T1000 (cell line): ENCODE measurements around the gene COPG2.
"Not testable (repeated sequence)": the region's sequence is repeated elsewhere in the genome, so short reads cannot be mapped to it uniquely, and the experiment has no call there.

Experiments used
- DNase-seq: peaks from one replicate; lab custom pipeline; 2025; ENCODE audit warnings: mixed read lengths; lab: John Stamatoyannopoulos, UW

Gene COPG2, protein sequence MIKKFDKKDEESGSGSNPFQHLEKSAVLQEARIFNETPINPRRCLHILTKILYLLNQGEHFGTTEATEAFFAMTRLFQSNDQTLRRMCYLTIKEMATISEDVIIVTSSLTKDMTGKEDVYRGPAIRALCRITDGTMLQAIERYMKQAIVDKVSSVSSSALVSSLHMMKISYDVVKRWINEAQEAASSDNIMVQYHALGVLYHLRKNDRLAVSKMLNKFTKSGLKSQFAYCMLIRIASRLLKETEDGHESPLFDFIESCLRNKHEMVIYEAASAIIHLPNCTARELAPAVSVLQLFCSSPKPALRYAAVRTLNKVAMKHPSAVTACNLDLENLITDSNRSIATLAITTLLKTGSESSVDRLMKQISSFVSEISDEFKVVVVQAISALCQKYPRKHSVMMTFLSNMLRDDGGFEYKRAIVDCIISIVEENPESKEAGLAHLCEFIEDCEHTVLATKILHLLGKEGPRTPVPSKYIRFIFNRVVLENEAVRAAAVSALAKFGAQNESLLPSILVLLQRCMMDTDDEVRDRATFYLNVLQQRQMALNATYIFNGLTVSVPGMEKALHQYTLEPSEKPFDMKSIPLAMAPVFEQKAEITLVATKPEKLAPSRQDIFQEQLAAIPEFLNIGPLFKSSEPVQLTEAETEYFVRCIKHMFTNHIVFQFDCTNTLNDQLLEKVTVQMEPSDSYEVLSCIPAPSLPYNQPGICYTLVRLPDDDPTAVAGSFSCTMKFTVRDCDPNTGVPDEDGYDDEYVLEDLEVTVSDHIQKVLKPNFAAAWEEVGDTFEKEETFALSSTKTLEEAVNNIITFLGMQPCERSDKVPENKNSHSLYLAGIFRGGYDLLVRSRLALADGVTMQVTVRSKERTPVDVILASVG

DNA sequence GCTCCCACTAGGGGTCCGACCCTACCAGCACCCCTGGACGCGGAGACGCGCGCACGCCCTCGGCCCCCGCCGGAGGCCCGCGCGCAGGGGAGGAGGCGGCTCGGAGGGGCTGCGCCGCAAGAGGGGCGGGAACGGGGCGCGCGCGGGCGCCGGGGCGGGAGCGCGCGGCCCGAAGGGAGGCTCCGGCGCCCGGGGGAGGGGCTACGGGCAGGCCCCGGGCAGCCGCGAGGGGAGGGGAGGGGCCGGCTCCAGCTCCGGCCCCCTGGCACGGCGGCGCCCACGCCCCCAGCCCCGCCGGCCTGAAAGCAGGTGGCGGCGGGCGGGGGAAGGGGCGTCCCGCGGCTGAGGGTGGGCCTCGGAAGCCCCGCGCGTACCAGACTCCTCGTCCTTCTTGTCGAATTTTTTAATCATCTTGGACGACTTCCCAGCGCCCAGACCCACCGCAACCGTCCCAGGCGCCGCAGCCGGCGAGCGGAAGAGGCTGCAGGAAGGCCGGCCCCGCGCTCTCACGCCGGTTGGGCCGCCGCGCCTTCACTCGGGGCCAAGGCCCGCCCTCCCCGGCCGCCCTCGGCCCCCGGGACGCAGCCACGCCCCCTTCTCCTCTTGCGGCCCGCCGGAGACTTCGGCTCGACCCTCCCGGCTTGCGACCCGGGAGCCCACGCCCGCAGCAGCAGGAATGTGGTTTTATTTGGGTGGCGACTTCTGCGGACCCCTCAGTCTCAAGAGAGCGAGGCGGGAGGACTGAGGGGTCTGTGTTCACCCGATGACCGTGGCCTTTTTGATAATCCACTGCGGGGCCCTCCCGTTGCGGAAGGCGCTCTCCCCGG lies at the start of gene COPG2:
Gene COPG2 (minus strand): TSS at position 491 of the 827 bp plus-strand sequence. CDS start 80 bp downstream, at position 411.
- peak; percentile 62 for DNase-seq

DNA sequence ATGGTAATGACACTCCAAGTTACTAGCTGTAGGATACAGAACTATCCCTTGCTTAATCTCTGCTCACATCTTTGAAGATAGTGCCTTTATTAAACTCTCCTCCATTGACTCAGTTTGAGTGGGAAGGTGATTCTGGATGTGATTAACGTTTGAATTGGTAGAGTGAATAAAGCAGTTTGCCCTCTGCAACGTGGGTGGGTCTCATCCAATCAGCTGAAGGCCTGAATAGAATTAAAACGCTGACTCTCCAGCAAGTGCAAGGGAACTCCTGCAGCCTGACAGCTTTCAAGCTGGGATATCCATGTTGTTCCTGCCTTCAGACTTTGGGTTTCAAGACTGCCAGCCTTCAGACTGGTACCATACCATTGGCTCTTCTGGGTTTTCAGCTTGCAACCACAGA lies 43.9 kb upstream of the COPG2 start:
- DNase-seq, result no peak

DNA sequence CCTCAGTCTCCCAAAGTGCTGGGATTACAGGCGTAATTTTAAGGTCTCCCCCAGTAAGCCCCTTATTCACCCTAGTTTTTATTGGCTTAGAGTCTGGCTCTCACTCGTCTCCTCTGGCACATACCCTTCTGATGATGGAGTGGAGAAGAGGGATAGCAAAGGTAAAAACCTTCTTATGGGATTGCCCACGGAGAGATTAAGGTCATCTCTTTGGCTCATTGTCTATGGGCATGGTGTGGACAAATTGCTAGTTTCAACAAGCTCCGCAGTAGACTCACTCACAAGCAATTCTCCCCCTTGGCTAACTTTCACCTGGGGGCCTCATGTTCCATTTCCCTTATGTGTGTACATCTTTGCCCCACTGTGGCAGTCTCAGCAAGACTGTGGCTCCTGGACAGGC lies 40.2 kb upstream of the COPG2 start:
- no peak for DNase-seq

DNA sequence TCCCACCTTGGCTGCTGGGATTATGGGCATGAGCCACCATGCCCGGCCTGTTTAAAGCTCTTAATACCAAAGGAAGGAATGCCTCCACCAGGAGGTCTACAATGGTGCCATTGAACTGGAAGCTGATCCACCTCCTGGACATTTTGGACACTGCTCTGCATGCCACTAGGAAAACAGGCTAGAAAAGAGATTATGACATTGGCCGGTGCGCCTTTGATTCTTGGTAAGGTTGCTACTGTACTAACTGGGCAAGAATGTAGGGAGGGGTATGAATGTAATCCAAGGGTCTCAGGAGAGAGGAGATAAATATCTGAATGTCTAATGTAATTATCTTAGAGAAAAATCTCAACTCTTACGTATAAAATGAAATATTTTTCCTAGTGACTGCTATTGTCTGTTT lies 39.5 kb upstream of the COPG2 start:
- DNase-seq, result no peak

DNA sequence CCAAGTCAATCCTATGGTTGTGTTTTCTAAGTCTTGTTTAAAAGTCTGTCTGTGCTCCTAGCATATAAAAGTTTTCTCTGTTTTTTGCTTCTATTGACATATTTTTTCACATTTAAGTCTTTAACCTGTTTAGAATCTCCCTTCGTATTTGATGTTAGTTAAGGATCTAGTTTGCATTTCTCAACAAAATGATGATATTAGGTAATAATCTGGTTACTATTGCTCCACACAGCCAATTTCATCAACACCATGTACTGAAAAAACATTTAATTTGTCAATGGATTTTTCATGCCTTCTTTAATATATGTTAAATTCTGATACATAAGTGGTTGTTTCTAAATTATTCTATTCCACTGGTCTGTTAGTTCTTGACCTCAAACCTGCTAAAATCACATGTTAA lies 35.3 kb upstream of the COPG2 start:
- DNase-seq, result no peak

DNA sequence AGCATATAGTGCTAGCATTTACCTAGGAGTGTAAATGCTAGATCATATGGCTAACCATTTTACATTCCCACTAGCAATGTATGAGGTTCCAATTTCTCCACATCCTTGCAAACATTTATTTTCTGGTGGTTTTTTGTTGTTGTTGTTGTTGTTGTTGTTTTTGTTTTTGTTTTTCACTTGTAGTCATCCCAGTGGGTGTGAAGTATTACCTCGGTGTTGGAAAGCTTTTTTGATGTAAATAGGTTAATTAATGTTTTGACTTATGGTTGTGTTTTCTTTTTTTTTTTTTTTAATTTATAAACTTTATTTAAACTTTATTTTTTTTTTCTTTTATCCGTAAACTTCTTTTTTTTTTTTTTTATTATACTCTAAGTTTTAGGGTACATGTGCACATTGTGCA lies 33.1 kb upstream of the COPG2 start:
- no peak for DNase-seq

DNA sequence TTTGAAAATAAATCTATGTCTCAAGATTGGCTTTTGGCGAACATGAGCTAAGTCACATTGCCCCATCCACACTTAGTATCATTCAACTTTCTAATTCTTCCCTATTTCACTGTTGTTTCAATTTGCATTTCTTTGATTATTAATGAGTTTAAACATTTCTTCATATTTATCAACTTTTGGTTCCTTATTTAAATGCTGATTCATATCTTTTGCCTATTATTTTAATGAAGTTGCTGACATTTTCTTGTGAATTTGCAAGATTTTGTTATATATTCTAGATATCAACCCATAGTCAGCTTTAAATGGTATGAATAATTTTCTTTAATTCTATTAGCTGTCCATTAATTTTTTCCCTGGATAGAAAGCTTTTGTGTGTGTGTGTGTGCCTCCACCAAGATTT lies 32.2 kb upstream of the COPG2 start:
- no peak for DNase-seq

DNA sequence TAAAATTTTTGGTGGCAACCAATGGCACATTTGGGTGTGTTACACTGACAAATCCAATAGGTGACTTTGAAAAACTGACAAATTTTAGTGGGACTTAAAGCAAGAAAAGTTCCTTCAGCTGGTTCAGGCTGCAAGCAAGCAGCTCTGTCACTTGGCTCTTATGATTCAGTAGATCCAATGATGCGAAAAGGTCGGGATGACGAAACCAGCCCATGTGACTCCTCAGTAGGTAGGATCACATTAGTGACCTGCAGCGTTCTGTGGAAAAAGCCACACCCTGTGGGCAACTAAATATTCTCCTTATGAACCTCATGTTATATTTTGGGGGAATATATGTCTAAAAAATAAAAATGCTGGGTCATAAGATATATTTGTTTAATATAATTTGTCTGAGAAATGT lies 31.1 kb upstream of the COPG2 start:
- no peak for DNase-seq

DNA sequence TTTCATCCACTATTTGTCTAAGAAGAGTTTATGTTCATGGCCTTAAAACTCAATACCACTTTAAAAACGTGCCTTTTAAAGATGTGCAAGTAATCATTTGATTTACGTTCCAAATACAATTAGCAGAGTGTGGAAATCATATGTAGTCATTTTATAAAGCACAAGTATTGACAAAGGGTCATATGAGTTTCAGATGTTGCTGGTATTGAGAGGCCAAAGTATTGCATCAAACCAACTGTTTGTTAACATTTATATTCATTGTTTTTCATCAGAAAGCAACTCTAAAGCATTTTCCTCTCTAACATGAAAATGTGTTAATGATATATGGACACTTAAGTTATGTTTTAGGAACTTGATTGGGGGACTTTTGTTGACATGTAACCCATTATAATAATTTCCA lies 29.3 kb upstream of the COPG2 start:
- no peak for DNase-seq

DNA sequence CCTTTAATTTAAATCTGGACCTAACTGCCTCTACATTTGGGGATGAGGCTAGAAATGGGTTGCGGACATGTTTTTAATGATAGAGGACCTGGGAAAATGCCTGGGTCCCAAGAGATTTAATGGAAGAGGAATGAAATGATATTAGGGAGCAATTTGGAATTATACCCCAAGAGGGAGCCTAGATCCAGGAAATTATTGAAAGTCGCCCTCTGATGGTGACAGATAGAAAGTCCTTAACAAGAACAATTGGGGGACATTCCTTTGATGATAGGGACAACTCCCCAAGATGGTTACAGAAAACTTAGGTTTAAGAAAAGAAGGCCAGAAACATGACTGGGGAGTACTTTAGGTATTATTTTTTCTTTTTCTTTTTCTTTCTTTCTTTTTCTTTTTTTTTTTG lies 27.3 kb upstream of the COPG2 start:
- DNase-seq, result no peak

DNA sequence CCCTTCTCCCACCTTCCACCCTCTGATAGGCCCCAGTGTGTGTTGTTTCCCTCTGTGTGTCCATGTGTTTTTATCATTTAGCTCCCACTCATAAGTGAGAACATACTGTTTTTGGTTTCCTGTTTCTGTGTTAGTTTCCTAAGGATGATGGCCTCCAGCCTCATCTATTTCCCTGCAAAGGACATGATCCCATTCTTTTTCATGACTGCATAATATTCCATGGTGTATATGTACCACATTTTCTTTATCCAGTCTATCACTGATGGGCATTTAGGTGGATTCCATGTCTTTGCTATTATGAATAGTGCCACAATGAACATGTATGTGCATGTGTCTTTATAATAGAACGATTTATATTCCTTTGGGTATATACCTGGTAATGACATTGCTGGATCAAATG lies 23.8 kb upstream of the COPG2 start:
- DNase-seq, result not testable (repeated sequence)

DNA sequence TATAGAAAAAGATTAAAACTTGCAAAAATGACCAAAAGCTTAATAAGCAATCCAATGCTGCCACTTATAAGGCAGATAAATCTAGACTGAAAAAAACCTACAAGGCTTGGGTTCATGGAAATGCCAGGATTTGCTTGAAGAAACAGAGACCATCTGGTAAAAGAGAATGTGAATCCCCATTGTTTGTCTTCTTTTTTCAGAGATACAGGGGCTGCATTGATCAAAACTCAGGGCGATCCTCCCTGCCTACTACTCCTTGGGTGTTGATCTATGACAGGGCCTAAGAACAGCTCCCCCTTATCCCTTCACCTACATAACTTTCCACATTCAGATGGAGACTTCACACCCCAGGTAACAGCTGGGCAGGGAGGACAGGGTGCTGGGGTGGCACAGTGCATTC lies 21.1 kb upstream of the COPG2 start:
- no peak for DNase-seq

DNA sequence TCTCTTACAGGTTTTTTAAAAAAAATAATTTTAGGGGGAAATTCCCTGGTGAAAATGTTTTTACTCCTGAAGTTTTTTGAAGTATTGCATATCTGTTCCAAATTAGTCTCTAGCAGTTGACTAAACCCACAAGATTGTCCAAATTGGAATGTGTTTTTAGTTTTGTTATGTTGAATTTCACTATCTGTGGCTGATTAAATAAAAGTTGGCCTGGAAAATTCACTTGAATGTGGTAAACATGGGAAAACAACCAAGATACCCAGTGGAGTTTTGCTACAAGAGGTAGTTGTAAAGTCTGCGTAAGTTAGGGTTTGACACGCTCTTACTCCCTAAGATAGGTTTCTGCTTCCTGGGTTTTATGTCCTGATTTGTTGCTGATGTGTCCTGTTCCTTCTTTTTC lies 14.5 kb upstream of the COPG2 start:
- no peak for DNase-seq

DNA sequence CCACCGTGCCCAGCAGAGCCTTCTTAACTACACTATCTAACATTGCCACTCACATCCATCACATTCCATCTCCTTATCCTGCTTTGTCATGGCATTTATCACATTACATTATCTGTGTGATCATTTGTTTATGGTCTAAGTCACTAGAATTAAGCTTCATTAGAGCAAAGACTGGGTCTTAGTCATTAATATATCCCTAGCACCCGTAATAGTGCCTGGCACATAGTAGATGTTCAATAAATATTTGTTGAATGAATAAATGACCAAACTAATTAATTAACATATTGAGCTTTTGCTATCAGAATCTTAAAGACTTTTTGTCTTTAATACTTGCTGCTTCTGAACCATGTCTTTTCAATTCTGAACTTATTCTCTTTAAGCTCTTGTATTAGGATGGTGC lies 5.9 kb upstream of the COPG2 start:
- DNase-seq, result no peak

DNA sequence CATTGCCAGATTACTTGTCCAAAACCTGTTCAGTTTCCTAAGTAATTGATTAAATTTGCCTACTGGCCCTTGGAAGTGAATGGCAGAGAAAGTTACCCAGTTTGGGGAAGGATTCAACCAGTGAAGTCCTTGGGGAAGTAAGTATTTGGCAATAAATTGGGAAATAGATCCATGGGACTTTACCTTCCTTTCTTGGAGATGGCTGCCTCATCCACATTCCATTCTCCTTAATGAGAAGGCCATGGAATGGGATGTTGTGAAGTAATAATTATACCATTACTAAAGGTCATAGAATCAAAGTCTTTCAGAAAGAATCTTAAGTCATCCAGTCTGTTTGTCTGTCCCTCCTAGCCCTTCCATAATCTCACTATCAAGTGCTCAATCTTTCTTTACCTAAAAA lies 4.5 kb upstream of the COPG2 start:
- DNase-seq, result no peak

DNA sequence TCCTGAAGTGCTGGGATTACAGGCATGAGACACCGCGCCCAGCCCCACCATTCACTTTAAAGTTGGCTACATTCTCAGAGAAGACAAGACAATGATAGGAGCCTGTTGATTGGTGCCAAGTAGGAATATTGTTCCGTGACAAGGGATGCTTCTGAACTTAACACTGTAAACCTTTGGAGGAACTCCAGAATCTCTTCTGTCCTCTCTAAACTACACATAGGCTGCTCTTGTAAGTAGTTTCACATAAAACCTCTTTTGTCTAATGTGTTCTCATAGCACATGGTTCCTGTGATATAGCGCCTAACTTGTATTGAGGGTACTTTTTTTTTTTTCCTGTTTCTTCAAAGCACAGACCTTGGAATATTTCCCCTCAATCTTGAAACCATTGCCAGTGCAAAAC lies 3.6 kb upstream of the COPG2 start:
- no peak for DNase-seq

DNA sequence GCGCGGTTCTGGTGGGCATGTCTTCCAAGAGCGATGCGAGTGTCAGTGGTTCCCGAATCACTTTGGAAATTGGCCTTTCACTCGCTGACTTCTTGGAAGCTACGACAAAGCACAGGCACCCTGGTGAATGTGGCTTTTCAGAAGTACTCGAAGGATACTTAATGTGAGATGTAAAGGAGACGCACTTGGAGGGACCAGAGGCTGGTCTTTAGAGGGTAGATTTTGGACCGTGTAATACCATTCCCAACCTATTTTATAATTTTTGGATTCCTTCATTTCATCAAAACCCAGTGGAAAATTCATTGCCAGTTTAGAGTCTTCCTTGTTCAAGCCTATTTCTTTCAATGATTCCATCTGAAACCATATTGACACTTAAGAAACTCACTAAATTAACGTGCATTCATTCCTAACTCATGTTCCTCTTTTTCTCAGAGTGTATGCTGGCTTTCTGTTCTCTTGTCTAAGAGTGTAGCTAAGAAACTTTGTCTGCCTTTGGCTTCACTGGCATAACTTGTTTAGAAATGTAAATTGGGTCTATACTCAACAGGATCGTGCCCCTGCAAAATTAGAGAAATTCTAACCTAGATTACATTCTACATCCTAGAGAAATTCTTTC lies 645 bp upstream of the COPG2 start:
- no peak for DNase-seq

DNA sequence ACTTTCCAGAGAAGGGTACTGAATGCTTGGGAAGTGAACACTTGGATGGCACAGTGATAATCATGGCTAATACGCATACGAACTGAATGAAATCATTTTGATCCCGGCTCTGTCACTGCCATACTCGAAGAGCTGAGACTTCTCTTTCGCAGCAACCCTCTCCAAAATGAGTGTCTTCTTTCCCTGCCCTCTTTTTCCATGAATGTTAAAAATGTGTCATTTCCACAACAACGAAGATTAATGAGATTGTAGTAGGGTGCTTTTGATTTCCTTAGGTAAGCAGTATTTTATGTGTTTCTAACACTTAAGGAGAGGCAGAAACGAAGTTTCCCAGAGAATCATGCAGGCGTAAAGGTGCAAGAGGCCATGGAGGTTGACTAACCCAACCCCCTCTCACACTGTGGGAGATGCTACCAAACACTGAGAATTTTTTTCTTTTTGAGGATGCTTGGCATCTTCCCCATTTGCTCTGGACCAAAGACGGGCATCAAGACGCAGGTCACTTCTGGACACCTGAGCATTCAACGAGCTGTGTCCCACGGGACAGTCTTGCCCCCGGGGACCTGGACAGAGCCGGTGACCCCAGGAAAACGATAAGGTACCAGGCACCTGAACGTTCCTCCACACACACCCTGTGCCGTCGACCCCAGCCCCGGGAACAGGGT lies 823 bp downstream of the COPG2 start:
- DNase-seq, result no peak

DNA sequence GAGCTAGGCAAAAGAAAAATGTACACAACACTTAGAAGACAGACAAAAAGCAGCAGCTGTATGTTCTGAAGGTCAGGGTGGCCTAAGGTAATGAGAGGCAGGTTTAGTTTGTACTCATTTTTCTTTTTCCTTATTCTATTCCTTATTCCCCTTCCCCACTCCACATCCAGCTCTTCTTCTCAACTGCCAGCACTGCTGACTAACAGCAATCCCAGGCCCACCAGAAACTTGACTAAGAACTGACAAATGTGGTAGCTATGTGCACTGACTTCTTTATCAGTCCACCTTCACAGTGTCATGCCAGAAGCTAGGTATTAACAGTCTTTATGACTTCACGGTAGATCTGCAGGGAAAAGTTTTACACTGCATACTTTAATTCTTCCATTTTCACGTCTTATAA lies 6.1 kb downstream of the COPG2 start:
- no peak for DNase-seq

DNA sequence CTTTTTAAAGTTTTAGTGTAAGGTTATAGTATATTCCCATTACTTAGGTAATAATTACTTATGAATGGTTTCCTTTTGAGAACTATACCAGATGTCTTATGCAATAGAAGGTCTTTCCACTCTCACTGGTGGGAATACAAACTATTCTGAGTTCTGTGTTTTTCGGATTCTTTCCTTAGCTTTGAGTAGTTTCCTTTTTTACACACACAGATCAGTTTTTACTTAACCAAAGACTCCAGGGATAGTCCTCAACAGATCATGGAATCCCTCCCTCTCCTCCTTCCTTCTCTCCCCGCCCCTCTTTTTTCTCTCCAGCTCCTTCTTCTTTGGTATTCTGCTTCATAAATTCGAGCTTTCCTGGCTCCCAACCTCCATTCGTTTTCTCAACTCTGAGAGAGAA lies 13.3 kb downstream of the COPG2 start:
- DNase-seq, result no peak

DNA sequence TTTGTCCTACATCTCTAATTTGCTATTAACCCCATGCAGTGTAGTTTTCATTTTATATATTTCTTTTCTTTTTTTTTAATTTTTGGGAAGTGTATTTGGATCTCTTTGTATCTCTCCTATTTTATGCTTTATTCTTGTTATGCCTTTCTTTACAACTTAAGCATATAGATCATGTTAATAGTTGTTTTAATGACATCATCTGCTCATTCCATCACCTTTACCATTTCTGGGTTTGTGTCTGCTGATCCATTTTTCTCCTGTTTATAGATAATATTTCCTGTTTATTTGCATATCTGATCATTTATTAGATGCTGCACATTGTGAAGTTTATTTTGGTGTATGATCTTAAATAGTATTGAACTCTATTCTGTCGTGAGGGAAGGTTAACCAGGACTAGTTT lies 13.7 kb downstream of the COPG2 start:
- no peak for DNase-seq
